Measurements from ENCODE around the gene SPSB1.

DNA sequence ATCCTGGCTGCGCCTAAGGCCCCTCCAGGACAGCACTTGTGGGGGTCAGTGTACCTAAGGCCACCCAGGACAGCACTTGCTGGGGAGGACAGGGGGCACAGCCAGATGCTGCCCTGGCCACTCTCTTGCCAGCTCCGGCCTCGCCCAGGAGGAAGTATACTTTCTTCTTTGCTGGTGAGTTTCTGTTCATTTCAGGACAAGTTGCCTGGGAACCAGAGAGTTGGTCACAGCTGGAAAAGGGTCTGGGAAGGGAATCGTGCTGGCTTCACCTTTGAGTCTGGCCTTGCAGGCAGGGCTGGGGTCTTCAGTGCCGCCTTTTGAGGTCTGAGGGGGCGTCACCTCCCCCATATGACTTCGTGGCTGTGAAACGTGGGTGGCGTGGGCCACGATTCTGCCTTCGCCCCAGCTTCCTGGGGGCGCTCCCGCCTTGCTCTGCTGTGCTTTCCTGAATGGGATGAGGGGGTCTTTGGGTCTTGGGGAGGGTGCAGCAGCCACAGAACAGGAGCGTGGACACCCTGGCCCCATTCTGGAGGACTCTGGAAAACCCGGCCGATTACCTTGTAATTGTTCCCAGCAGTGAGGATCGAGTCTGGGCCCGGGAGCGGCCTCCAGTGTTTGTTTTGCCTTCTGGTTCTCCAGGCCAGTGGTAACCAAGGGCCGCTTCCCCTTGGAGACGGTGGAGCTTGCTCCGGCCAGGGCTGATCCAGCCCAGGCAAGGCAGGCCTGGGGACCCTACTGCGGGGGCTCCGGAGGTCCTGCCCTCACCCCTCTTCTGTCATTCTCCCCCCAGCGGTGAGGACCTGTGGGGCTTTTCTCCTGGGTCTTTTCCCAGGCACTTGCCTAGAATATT lies 45.9 kb downstream of the SPSB1 start:
- no peak for TF ChIP-seq ZNF274 (IDR thresholded peaks at IDR 0.05; ENCODE audit: low read depth, low read length)
- TF ChIP-seq YY1 (IDR thresholded peaks at IDR 0.05; ENCODE audit: insufficient read depth, insufficient read length): no peak
- no peak for TF ChIP-seq SUZ12 (IDR thresholded peaks at IDR 0.05; ENCODE audit: extremely low read depth, insufficient read depth, insufficient read length)

Data from NT2/D1 (cell line).